SU-DHL-6 (cell line): ENCODE measurements around the gene PTPN5.

Experiments used
- EZH2phosphoT487 ChIP-seq: fragments of 200-600 bp; sonication (generic), shearing (Covaris generic); conservative IDR thresholded peaks from 2 replicates; pipeline ENCODE4 v1.6.1; 2018; ENCODE audit warnings: mild to moderate bottlenecking, antibody characterized with exemption, low read length, moderate library complexity, mixed read lengths
- TF ChIP-seq, protein P1 (sequence below): fragments of 200-600 bp; sonication (generic); IDR thresholded peaks from one replicate; pipeline ENCODE4 v1.5.1; 2017; ENCODE audit warnings: antibody characterized with exemption, mild to moderate bottlenecking, low read length, moderate library complexity; ENCODE audit not compliant: insufficient read depth, poor library complexity, severe bottlenecking

GRCh38 chr11:18774801-18775200 lies 16.8 kb downstream of the PTPN5 start:
- TF ChIP-seq, protein P1, sequence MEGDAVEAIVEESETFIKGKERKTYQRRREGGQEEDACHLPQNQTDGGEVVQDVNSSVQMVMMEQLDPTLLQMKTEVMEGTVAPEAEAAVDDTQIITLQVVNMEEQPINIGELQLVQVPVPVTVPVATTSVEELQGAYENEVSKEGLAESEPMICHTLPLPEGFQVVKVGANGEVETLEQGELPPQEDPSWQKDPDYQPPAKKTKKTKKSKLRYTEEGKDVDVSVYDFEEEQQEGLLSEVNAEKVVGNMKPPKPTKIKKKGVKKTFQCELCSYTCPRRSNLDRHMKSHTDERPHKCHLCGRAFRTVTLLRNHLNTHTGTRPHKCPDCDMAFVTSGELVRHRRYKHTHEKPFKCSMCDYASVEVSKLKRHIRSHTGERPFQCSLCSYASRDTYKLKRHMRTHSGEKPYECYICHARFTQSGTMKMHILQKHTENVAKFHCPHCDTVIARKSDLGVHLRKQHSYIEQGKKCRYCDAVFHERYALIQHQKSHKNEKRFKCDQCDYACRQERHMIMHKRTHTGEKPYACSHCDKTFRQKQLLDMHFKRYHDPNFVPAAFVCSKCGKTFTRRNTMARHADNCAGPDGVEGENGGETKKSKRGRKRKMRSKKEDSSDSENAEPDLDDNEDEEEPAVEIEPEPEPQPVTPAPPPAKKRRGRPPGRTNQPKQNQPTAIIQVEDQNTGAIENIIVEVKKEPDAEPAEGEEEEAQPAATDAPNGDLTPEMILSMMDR, result no peak
- no peak for TF ChIP-seq EZH2phosphoT487
